ENCODE measurements around the gene RPL35A.
A peak's percentile ranks its signal among the peaks of the same experiment; 100 is the strongest.
"Not testable (repeated sequence)": the region's sequence is repeated elsewhere in the genome, so short reads cannot be mapped to it uniquely, and the experiment has no call there.

The RPL35A gene

DNA sequence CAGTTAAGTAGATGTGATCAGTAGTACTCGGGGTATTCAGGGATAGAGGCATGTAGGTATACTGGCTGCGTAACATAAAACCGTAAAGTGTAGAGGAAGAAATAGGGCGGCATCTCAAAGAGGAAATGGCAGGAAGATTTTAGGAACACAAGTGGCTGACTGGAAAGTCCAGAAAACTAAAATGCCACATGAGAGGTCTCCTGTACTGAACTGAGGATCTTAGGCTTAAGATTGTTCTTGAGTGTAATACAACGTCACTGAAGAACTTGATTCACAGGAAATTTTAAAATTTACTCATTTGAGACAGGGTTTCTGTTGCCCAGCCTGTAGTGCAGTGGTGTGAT is 7.8 kb downstream of the RPL35A start:
- Histone ChIP-seq H3K36me3 (ENCODE audit: control insufficient read depth, low read length) (peaks cover 55% of the 10 kb centered on the region), H3F3A (ENCODE audit: control insufficient read depth, insufficient read depth) (peaks cover 58% of the 10 kb centered on the region), H3K9me2 (replicated peaks; ENCODE audit: control insufficient read depth, low read length) (no peaks in the 10 kb centered on the region), H3K4me3 (ENCODE audit: low read length) (no peak overlapping the region), H3K79me2 (ENCODE audit: control insufficient read depth, low read length) (peaks cover 30% of the 10 kb centered on the region), H3K27ac (ENCODE audit: low read depth, low read length) (peak overlapping the region; percentile 34; the same call in 1 of the 2 replicates), H3K4me2 (ENCODE audit: low read length) (peak overlapping the region; percentile 10; the same call in 1 of the 2 replicates), H3K27me3 (ENCODE audit: control insufficient read depth, low read length) (no peaks in the 10 kb centered on the region), H4K20me1 (ENCODE audit: control insufficient read depth, insufficient read depth, low read depth, low read length) (0 out of 2 replicates have a peak, but pooled peaks cover 3% of the 10 kb centered on the region), H3K4me1 (ENCODE audit: control insufficient read depth, low read length) (peaks cover 46% of the 10 kb centered on the region), H3K9me3 (ENCODE audit: control insufficient read depth, insufficient read depth, low read length) (no peaks in the 10 kb centered on the region)
- TF ChIP-seq EZH2phosphoT487 (IDR thresholded peaks at IDR 0.05; ENCODE audit: borderline replicate concordance, low read length), result no peak
- TF ChIP-seq, protein P1, sequence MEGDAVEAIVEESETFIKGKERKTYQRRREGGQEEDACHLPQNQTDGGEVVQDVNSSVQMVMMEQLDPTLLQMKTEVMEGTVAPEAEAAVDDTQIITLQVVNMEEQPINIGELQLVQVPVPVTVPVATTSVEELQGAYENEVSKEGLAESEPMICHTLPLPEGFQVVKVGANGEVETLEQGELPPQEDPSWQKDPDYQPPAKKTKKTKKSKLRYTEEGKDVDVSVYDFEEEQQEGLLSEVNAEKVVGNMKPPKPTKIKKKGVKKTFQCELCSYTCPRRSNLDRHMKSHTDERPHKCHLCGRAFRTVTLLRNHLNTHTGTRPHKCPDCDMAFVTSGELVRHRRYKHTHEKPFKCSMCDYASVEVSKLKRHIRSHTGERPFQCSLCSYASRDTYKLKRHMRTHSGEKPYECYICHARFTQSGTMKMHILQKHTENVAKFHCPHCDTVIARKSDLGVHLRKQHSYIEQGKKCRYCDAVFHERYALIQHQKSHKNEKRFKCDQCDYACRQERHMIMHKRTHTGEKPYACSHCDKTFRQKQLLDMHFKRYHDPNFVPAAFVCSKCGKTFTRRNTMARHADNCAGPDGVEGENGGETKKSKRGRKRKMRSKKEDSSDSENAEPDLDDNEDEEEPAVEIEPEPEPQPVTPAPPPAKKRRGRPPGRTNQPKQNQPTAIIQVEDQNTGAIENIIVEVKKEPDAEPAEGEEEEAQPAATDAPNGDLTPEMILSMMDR (IDR thresholded peaks at IDR 0.05; ENCODE audit: low read depth, low read length, poor library complexity, severe bottlenecking), result no peak

DNA sequence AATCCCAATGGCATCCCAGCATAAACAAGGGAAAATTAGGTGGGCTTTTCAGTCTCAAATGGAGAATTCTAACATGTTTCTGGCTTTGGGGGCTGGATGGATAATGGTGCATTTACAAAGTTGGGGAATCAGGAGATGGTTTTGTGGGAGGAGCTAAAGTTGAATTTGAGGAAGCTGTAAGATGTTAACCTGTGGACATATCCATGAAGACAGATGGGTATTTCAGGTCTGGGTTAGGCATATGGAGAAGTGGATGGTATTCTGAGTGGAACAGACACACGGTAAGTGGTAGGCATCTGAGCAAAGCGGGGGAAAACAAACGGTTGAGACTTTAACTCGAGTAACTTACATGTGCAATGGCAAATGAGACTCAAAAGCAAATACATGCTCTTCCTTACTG is 8.4 kb downstream of the RPL35A start:
- H4K20me1 ChIP-seq (ENCODE audit: control insufficient read depth, insufficient read depth, low read depth, low read length), result no peaks in the 10 kb centered on the region
- H3K79me2 ChIP-seq (ENCODE audit: control insufficient read depth, low read length), result peaks cover 24% of the 10 kb centered on the region
- peak overlapping the region; percentile 34; the same call in 1 of the 2 replicates for H3K27ac ChIP-seq (ENCODE audit: low read depth, low read length)
- no peaks in the 10 kb centered on the region for H3K9me2 ChIP-seq (replicated peaks; ENCODE audit: control insufficient read depth, low read length)
- TF ChIP-seq, protein P1 (IDR thresholded peaks at IDR 0.05; ENCODE audit: low read depth, low read length, poor library complexity, severe bottlenecking), result no peak
- no peak for TF ChIP-seq EZH2phosphoT487 (IDR thresholded peaks at IDR 0.05; ENCODE audit: borderline replicate concordance, low read length)
- no peaks in the 10 kb centered on the region for H3K9me3 ChIP-seq (ENCODE audit: control insufficient read depth, insufficient read depth, low read length)
- peaks cover 49% of the 10 kb centered on the region for H3K36me3 ChIP-seq (ENCODE audit: control insufficient read depth, low read length)
- peaks cover 42% of the 10 kb centered on the region for H3K4me1 ChIP-seq (ENCODE audit: control insufficient read depth, low read length)
- H3K4me3 ChIP-seq (ENCODE audit: low read length), result no peak overlapping the region
- H3F3A ChIP-seq (ENCODE audit: control insufficient read depth, insufficient read depth), result peaks cover 54% of the 10 kb centered on the region
- peak overlapping the region; percentile 77; the same call in 1 of the 2 replicates for H3K4me2 ChIP-seq (ENCODE audit: low read length)
- no peaks in the 10 kb centered on the region for H3K27me3 ChIP-seq (ENCODE audit: control insufficient read depth, low read length)

DNA sequence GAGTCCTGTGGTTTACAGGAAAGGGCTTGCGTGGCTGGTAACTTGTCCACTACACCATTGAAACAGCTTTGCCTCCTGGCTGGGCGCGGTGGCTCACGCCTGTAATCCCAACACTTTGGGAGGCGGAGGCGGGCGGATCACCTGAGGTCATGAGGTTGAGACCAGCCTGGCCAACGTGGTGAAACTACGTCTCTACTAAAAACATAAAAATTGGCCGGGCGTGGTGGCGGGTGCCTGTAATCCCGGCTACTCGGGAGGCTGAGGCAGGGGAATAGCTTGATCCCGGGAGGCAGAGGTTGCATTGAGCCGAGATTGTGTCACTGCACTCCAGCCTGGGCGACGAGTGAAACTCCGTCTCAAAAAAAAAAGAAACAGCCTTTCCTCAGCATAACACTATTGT is 8.9 kb downstream of the RPL35A start:
- not testable (repeated sequence) for H4K20me1 ChIP-seq (ENCODE audit: control insufficient read depth, insufficient read depth, low read depth, low read length); H3K9me3 ChIP-seq (ENCODE audit: control insufficient read depth, insufficient read depth, low read length); H3K27ac ChIP-seq (ENCODE audit: low read depth, low read length); H3K27me3 ChIP-seq (ENCODE audit: control insufficient read depth, low read length); H3K9me2 ChIP-seq (replicated peaks; ENCODE audit: control insufficient read depth, low read length)
- Histone ChIP-seq H3F3A (ENCODE audit: control insufficient read depth, insufficient read depth) (peaks cover 49% of the 10 kb centered on the region), H3K4me3 (ENCODE audit: low read length) (peak overlapping the region; percentile 88), H3K36me3 (ENCODE audit: control insufficient read depth, low read length) (peaks cover 44% of the 10 kb centered on the region), H3K4me1 (ENCODE audit: control insufficient read depth, low read length) (peaks cover 38% of the 10 kb centered on the region), H3K4me2 (ENCODE audit: low read length) (peak overlapping the region; percentile 77), H3K79me2 (ENCODE audit: control insufficient read depth, low read length) (peaks cover 19% of the 10 kb centered on the region)

- H3K79me2 ChIP-seq (ENCODE audit: control insufficient read depth, low read length), result peaks cover 14% of the 10 kb centered on the region
- peak overlapping the region; percentile 19 for H3K27ac ChIP-seq (ENCODE audit: low read depth, low read length)
- H4K20me1 ChIP-seq (ENCODE audit: control insufficient read depth, insufficient read depth, low read depth, low read length), result no peaks in the 10 kb centered on the region
- no peaks in the 10 kb centered on the region for H3K9me2 ChIP-seq (replicated peaks; ENCODE audit: control insufficient read depth, low read length)
- peaks cover 44% of the 10 kb centered on the region for H3F3A ChIP-seq (ENCODE audit: control insufficient read depth, insufficient read depth)
- no peaks in the 10 kb centered on the region for H3K27me3 ChIP-seq (ENCODE audit: control insufficient read depth, low read length)
- peaks cover 37% of the 10 kb centered on the region for H3K36me3 ChIP-seq (ENCODE audit: control insufficient read depth, low read length)
- peaks cover 36% of the 10 kb centered on the region for H3K4me1 ChIP-seq (ENCODE audit: control insufficient read depth, low read length)
- peak overlapping the region; percentile 77 for H3K4me2 ChIP-seq (ENCODE audit: low read length)
- H3K9me3 ChIP-seq (ENCODE audit: control insufficient read depth, insufficient read depth, low read length), result no peaks in the 10 kb centered on the region
- no peak for TF ChIP-seq EZH2phosphoT487 (IDR thresholded peaks at IDR 0.05; ENCODE audit: borderline replicate concordance, low read length)
- TF ChIP-seq, protein P1 (IDR thresholded peaks at IDR 0.05; ENCODE audit: low read depth, low read length, poor library complexity, severe bottlenecking), result no peak
- peak overlapping the region; percentile 88 for H3K4me3 ChIP-seq (ENCODE audit: low read length)
Measured at GRCh38 chr3:197959500-197959890, 9.5 kb downstream of the RPL35A start.

All from DOHH2 (cell line).